NT2/D1 (cell line): ENCODE results near the gene IDNK.

Source experiments
- DNase-seq: peaks from one replicate; pipeline ENCODE4 v3.0.0-alpha.2; 2011; ENCODE audit warnings: low read depth, low spot score
- H3K27me3 ChIP-seq: 2 replicates; pipeline ENCODE4 v1.6.0; 2011; ENCODE audit warnings: mild to moderate bottlenecking; ENCODE audit not compliant: insufficient read length, insufficient read depth
- H3K36me3 ChIP-seq: 2 replicates; pipeline ENCODE4 v1.6.1; 2011; ENCODE audit warnings: mild to moderate bottlenecking, low read length, mixed read lengths; ENCODE audit not compliant: insufficient read depth, insufficient read length
- H3K4me1 ChIP-seq: 2 replicates; pipeline ENCODE4 v1.5.1; 2011; ENCODE audit not compliant: insufficient read depth, insufficient read length
- H3K4me3 ChIP-seq: 2 replicates; pipeline ENCODE4 v1.5.1; 2011; ENCODE audit warnings: low read depth; ENCODE audit not compliant: insufficient read length
- H3K9ac ChIP-seq: 2 replicates; pipeline ENCODE4 v1.6.0; 2011; ENCODE audit warnings: low read depth; ENCODE audit not compliant: insufficient read length
- H3K9me3 ChIP-seq: 2 replicates; pipeline ENCODE4 v1.5.1; 2011; ENCODE audit warnings: mild to moderate bottlenecking, low read length; ENCODE audit not compliant: insufficient read depth
- SUZ12 ChIP-seq: IDR thresholded peaks from 2 replicates; pipeline ENCODE4 v1.6.1; 2011; ENCODE audit not compliant: insufficient read length, insufficient read depth; ENCODE audit errors: extremely low read depth
- YY1 ChIP-seq: IDR thresholded peaks from 2 replicates; pipeline ENCODE4 v1.6.1; 2011; ENCODE audit not compliant: insufficient read length, insufficient read depth
- ZNF274 ChIP-seq: IDR thresholded peaks from 2 replicates; pipeline ENCODE4 v1.6.1; 2011; ENCODE audit warnings: mild to moderate bottlenecking, low read depth, low read length

The IDNK gene

GRCh38 chr9:83622939-83623678 lies at the start of gene IDNK:
IDNK (plus strand) TSS chr9:83623143; CDS start chr9:83623172, 29 bp downstream.
- Histone ChIP-seq H3K4me1 (no peaks in the 10 kb centered on the region), H3K4me3 (peak within 1 kb of the TSS; percentile 68), H3K9ac (peak within 1 kb of the TSS; percentile 81), H3K27me3 (peaks cover 20% of the 10 kb centered on the region), H3K36me3 (peaks cover 3% of the 10 kb centered on the region), H3K9me3 (no peaks in the 10 kb centered on the region)
- DNase-seq: peak; percentile 27
- TF ChIP-seq SUZ12 (peak; percentile 55), ZNF274 (no peak), YY1 (peak; percentile 47)

GRCh38 chr9:83574482-83574881 lies 48.5 kb upstream of the IDNK start:
- H3K4me1 ChIP-seq: no peaks in the 10 kb centered on the region
- H3K9me3 ChIP-seq: 0 out of 2 replicates have a peak, but pooled peaks cover 5% of the 10 kb centered on the region
- H3K9ac ChIP-seq: no peak overlapping the region
- DNase-seq: no peak
- TF ChIP-seq YY1 (no peak), SUZ12 (no peak), ZNF274 (no peak)
- H3K27me3 ChIP-seq: no peaks in the 10 kb centered on the region
- H3K4me3 ChIP-seq: no peak overlapping the region
- no peaks in the 10 kb centered on the region for H3K36me3 ChIP-seq

GRCh38 chr9:83582029-83582428 lies 40.9 kb upstream of the IDNK start:
- no peaks in the 10 kb centered on the region for H3K27me3 ChIP-seq
- H3K4me1 ChIP-seq: no peaks in the 10 kb centered on the region
- DNase-seq: no peak
- H3K9ac ChIP-seq: no peak overlapping the region
- no peak overlapping the region for H3K4me3 ChIP-seq
- 0 out of 2 replicates have a peak, but pooled peaks cover 9% of the 10 kb centered on the region for H3K9me3 ChIP-seq
- no peaks in the 10 kb centered on the region for H3K36me3 ChIP-seq
- TF ChIP-seq YY1 (no peak), ZNF274 (no peak), SUZ12 (no peak)

- no peak overlapping the region for H3K4me3 ChIP-seq
- 0 out of 2 replicates have a peak, but pooled peaks cover 6% of the 10 kb centered on the region for H3K9me3 ChIP-seq
- no peak overlapping the region for H3K9ac ChIP-seq
- no peaks in the 10 kb centered on the region for H3K27me3 ChIP-seq
- no peaks in the 10 kb centered on the region for H3K4me1 ChIP-seq
- TF ChIP-seq ZNF274: no peak
- H3K36me3 ChIP-seq: no peaks in the 10 kb centered on the region
- peak; percentile 83 for DNase-seq
Measured at GRCh38 chr9:83583151-83584014, 39.6 kb upstream of the IDNK start.

GRCh38 chr9:83584995-83585394 lies 37.9 kb upstream of the IDNK start:
- Histone ChIP-seq H3K4me3 (no peak overlapping the region), H3K9me3 (no peaks in the 10 kb centered on the region), H3K27me3 (no peaks in the 10 kb centered on the region), H3K9ac (no peak overlapping the region), H3K36me3 (no peaks in the 10 kb centered on the region), H3K4me1 (no peaks in the 10 kb centered on the region)
- no peak for DNase-seq
- TF ChIP-seq YY1: no peak
- TF ChIP-seq SUZ12: no peak
- TF ChIP-seq ZNF274: no peak

DNA sequence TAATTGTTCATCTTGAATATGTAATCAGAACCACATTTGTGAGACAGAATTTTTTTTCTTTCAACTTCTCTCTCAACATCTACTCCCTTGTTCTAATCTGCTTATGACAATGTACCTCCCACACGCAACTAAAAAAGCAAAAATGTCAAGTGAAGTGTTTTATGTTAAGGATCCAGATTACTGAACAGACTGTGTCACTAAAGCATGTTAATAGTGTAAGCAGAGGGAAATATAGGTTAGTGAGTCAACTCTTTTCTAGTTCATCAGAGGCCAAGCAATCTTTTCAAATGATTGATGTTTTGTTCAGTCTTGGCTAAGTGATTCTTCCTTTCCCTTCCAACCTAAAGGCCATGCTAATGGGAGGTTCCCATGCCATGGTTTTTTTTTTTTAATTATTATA lies 34.7 kb upstream of the IDNK start:
- Histone ChIP-seq H3K4me1 (no peaks in the 10 kb centered on the region), H3K36me3 (no peaks in the 10 kb centered on the region), H3K9ac (no peak overlapping the region), H3K4me3 (no peak overlapping the region), H3K9me3 (no peaks in the 10 kb centered on the region), H3K27me3 (no peaks in the 10 kb centered on the region)
- no peak for DNase-seq
- no peak for TF ChIP-seq SUZ12
- TF ChIP-seq YY1: no peak
- TF ChIP-seq ZNF274: no peak

DNA sequence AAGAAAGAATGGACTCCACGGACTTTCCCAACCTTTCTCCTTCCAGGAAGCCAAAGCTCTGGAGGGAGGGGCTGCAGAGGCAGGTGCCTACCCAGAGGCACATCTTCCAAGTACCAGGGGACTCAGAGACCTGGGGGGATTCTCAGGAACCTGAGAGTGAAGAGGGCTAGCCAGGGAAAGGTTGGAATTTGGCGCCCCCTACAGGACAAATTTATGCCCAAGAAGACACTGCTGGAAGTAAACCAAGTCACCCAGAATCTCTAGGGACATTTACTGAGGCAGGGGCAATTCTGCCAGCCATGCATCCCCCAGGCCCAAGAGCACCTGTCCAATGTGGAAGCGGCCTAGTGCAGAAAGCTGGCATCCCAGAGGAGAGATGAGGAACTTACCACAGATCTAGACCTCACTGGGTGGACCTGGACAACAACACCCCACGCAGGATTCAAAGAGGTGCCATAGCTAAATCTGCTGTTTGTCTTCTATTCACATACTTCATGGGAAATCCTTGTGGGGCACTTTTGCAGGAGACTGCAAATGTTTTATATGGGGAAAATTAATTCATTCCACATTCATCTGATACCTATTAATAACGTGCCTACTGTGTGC lies 25.9 kb upstream of the IDNK start:
- DNase-seq: peak; percentile 55
- TF ChIP-seq YY1 (no peak), SUZ12 (no peak), ZNF274 (no peak)
- no peaks in the 10 kb centered on the region for H3K36me3 ChIP-seq

More for the DNA sequence above, 25.9 kb upstream of the IDNK start:
- Histone ChIP-seq H3K4me1 (no peaks in the 10 kb centered on the region), H3K9ac (no peak overlapping the region), H3K9me3 (no peaks in the 10 kb centered on the region), H3K27me3 (no peaks in the 10 kb centered on the region), H3K4me3 (no peak overlapping the region)
